IMR-90 (cell line): ENCODE measurements around the gene JMJD7. TPM values are rescaled to one million over a fixed set of nuclear protein-coding genes. Genes with fewer than 3 reads are reported as not detected.

Experiments used
- ATAC-seq: fragments of 200-7000 bp; cut with Tn5 transposase; 2 replicates; pipeline ENCODE4 v1.9.1; 2020; ENCODE audit warnings: low read depth, mild to moderate bottlenecking, moderate library complexity
- BruUV-seq: library from RNA; stranded (reverse); fragments of 400-500 nt; replicated peaks from 2 replicates; lab custom pipeline; 2021; lab: Mats Ljungman, UMichigan
- CTCF ChIA-PET: fragments of 300-600 bp; formaldehyde crosslinking; extraction: SDS; loops from one replicate; lab custom pipeline; 2021; ENCODE audit warnings: antibody characterized with exemption; lab: Yijun Ruan, JAX
- POLR2A ChIA-PET: fragments of 300-600 bp; sonication (Branson Sonifier 250); formaldehyde crosslinking; loops from one replicate; lab custom pipeline; 2022; ENCODE audit warnings: antibody characterized with exemption; ENCODE audit not compliant: unreplicated experiment; lab: Charles Lee
- DNase-seq: peaks from one replicate; pipeline ENCODE4 v3.0.0; 2013
- H2AFZ ChIP-seq: replicated peaks from 2 replicates; pipeline ENCODE3; 2013; ENCODE audit warnings: low read length, mild to moderate bottlenecking; ENCODE audit not compliant: poor library complexity
- H2AK5ac ChIP-seq: 2 replicates; pipeline ENCODE4 v1.6.1; 2013; ENCODE audit warnings: low read depth, low read length, inconsistent platforms
- H2AK9ac ChIP-seq: replicated peaks from 2 replicates; pipeline ENCODE3; 2013; ENCODE audit warnings: mild to moderate bottlenecking, low read depth, low read length, moderate library complexity; ENCODE audit not compliant: poor library complexity
- H2BK120ac ChIP-seq: 2 replicates; pipeline ENCODE4 v1.6.1; 2013; ENCODE audit warnings: low read depth, low read length, inconsistent platforms
- H2BK15ac ChIP-seq: 3 replicates; pipeline ENCODE4 v1.6.1; 2013; ENCODE audit warnings: low read depth, low read length, inconsistent platforms
- H2BK20ac ChIP-seq: 2 replicates; pipeline ENCODE4 v1.6.1; 2013; ENCODE audit warnings: low read depth, mild to moderate bottlenecking, inconsistent platforms, low read length, moderate library complexity
- H2BK5ac ChIP-seq: 2 replicates; pipeline ENCODE4 v1.6.1; 2013; ENCODE audit warnings: mild to moderate bottlenecking, low read depth, low read length, inconsistent platforms; ENCODE audit not compliant: poor library complexity, severe bottlenecking
- H3K14ac ChIP-seq: replicated peaks from 2 replicates; pipeline ENCODE4 v1.6.1; 2013; ENCODE audit warnings: low read depth, low read length, inconsistent platforms
- H3K18ac ChIP-seq: 2 replicates; pipeline ENCODE4 v1.6.1; 2013; ENCODE audit warnings: low read depth, low read length, control low read depth
- H3K23ac ChIP-seq: 2 replicates; pipeline ENCODE4 v1.6.1; 2013; ENCODE audit warnings: low read depth, low read length, inconsistent platforms
- H3K27ac ChIP-seq: 2 replicates; pipeline ENCODE4 v1.5.1; 2013; ENCODE audit warnings: mild to moderate bottlenecking, control low read depth, low read length; ENCODE audit not compliant: insufficient read depth
- H3K27me3 ChIP-seq: 2 replicates; pipeline ENCODE4 v1.6.1; 2013; ENCODE audit warnings: low read length; ENCODE audit not compliant: control insufficient read depth, insufficient read depth
- H3K36me3 ChIP-seq: 2 replicates; pipeline ENCODE4 v1.6.1; 2013; ENCODE audit warnings: low read length, mixed read lengths; ENCODE audit not compliant: control insufficient read depth, insufficient read depth
- H3K4ac ChIP-seq: 2 replicates; pipeline ENCODE4 v1.6.1; 2013; ENCODE audit warnings: low read depth, low read length, inconsistent platforms
- H3K4me1 ChIP-seq: 2 replicates; pipeline ENCODE4 v1.6.1; 2013; ENCODE audit warnings: low read length, mixed read lengths; ENCODE audit not compliant: control insufficient read depth, insufficient read depth
- H3K4me2 ChIP-seq: 2 replicates; pipeline ENCODE4 v1.6.1; 2013; ENCODE audit warnings: low read depth, mild to moderate bottlenecking, control low read depth, low read length, moderate library complexity
- H3K4me3 ChIP-seq: 2 replicates; pipeline ENCODE4 v1.5.1; 2013; ENCODE audit warnings: low read depth, mild to moderate bottlenecking, control low read depth, low read length, moderate library complexity; ENCODE audit not compliant: insufficient read depth
- H3K56ac ChIP-seq: 2 replicates; pipeline ENCODE4 v1.6.1; 2013; ENCODE audit warnings: low read length, inconsistent platforms; ENCODE audit not compliant: insufficient read depth; ENCODE audit errors: extremely low read depth
- H3K79me1 ChIP-seq, 2 experiments: 2 replicates each; pipeline ENCODE4 v1.6.1; 2013; ENCODE audit warnings: low read length in 2 of 2, inconsistent platforms in 1 of 2, low read depth in 1 of 2
- H3K9ac ChIP-seq: 2 replicates; pipeline ENCODE4 v1.6.1; 2013; ENCODE audit warnings: low read depth, low read length, control low read depth
- H3K9me1 ChIP-seq: 2 replicates; pipeline ENCODE4 v1.6.1; 2013; ENCODE audit warnings: low read length, inconsistent platforms; ENCODE audit not compliant: insufficient read depth
- H3K9me3 ChIP-seq: 2 replicates; pipeline ENCODE4 v1.6.1; 2013; ENCODE audit warnings: low read length; ENCODE audit not compliant: control insufficient read depth, insufficient read depth
- H4K20me1 ChIP-seq: 2 replicates; pipeline ENCODE4 v1.6.1; 2013; ENCODE audit warnings: low read length, inconsistent platforms; ENCODE audit not compliant: insufficient read depth
- H4K5ac ChIP-seq: 2 replicates; pipeline ENCODE4 v1.6.1; 2013; ENCODE audit warnings: mild to moderate bottlenecking, low read depth, low read length, control low read depth
- H4K8ac ChIP-seq, 2 experiments: 2 replicates each; pipeline ENCODE4 v1.6.1; 2013; ENCODE audit warnings: low read depth in 2 of 2, low read length in 2 of 2, control low read depth in 1 of 2, inconsistent platforms in 1 of 2
- H4K91ac ChIP-seq: 2 replicates; pipeline ENCODE4 v1.6.1; 2013; ENCODE audit warnings: low read depth, low read length, inconsistent platforms; ENCODE audit not compliant: insufficient read depth
- CEBPB ChIP-seq: IDR thresholded peaks from 2 replicates; pipeline ENCODE4 v1.6.1; 2012; ENCODE audit warnings: low read depth, low read length, improper control_type of control experiment
- CHD1 ChIP-seq: IDR thresholded peaks from 2 replicates; pipeline ENCODE4 v1.6.1; 2012; ENCODE audit warnings: low read depth, low read length, improper control_type of control experiment
- FOS ChIP-seq: fragments of 150-350 bp; IDR thresholded peaks from 2 replicates; pipeline ENCODE4 v1.6.1; 2016; ENCODE audit warnings: low read depth, low read length
- MAZ ChIP-seq: IDR thresholded peaks from 2 replicates; pipeline ENCODE4 v1.6.1; 2012; ENCODE audit warnings: low read depth, mild to moderate bottlenecking, low read length, improper control_type of control experiment, moderate library complexity, borderline replicate concordance
- MXI1 ChIP-seq: IDR thresholded peaks from 2 replicates; pipeline ENCODE4 v1.6.1; 2012; ENCODE audit warnings: low read depth, mild to moderate bottlenecking, low read length, moderate library complexity, borderline replicate concordance
- NFE2L2 ChIP-seq: fragments of 150-350 bp; IDR thresholded peaks from 2 replicates; pipeline ENCODE4 v1.6.1; 2016; ENCODE audit warnings: low read depth, mild to moderate bottlenecking, low read length
- POLR2A ChIP-seq: IDR thresholded peaks from 2 replicates; pipeline ENCODE4 v1.6.1; 2012; ENCODE audit warnings: mild to moderate bottlenecking, low read depth, low read length
- RAD21 ChIP-seq: IDR thresholded peaks from 2 replicates; pipeline ENCODE4 v1.6.1; 2012; ENCODE audit warnings: low read length, improper control_type of control experiment
- RCOR1 ChIP-seq: IDR thresholded peaks from 2 replicates; pipeline ENCODE4 v1.6.1; 2012; ENCODE audit warnings: mild to moderate bottlenecking, low read length, improper control_type of control experiment; ENCODE audit not compliant: insufficient replicate concordance
- RFX5 ChIP-seq: IDR thresholded peaks from 2 replicates; pipeline ENCODE4 v1.8.0; 2012; ENCODE audit warnings: low read depth, mild to moderate bottlenecking, low read length, moderate library complexity
- USF2 ChIP-seq: fragments of 150-350 bp; IDR thresholded peaks from 2 replicates; pipeline ENCODE4 v1.6.1; 2017; ENCODE audit warnings: mild to moderate bottlenecking, antibody characterized with exemption, low read length, low read depth
- WGBS, 2 experiments: methylation state at CpG; one replicate each; pipeline versions ENCODE4 v1.1.5 to v1.1.7; 2013; ENCODE audit warnings: missing lambda C conversion rate in 2 of 2; ENCODE audit not compliant: insufficient read length in 1 of 2; ENCODE audit errors: extremely low coverage in 2 of 2; 5-methylcytosine and 5-hydroxymethylcytosine counted together
- dilution Hi-C: fragments of 300-500 bp; cut with HindIII; formaldehyde crosslinking; loops from one replicate; pipeline ENCODE4 v1.14.3; 2018; ENCODE audit warnings: low sequenced_read_pairs; ENCODE audit not compliant: unreplicated experiment
- in situ Hi-C: fragments of 300-500 bp; cut with MboI; formaldehyde crosslinking; loops from 3 replicates; pipeline ENCODE4 v1.14.3; 2019; ENCODE audit warnings: low sequenced_read_pairs, inconsistent platforms, mixed read lengths
- intact Hi-C: fragments of 100-400 bp; cut with micrococcal nuclease; formaldehyde crosslinking; loops from 2 replicates; pipeline ENCODE4 v1.10.0; 2022
- polyA plus RNA-seq, 3 experiments: library from polyadenylated mRNA; depleted of rRNA; stranded (reverse); fragments of >200 nt; gene quantifications; 2 replicates each; pipeline ENCODE4 v1.2.3, GENCODE V29; 2012; ENCODE audit warnings: low replicate concordance in 1 of 3
- total RNA-seq: library from RNA; depleted of rRNA; stranded (reverse); fragments of >200 nt; gene quantifications from 2 replicates; pipeline ENCODE4 v1.2.3, GENCODE V29; 2012
- TF ChIP-seq, protein P1 (sequence below): fragments of 150-350 bp; IDR thresholded peaks from 2 replicates; pipeline ENCODE4 v1.6.1; 2016; ENCODE audit warnings: low read depth, mild to moderate bottlenecking, low read length, moderate library complexity, borderline replicate concordance

The JMJD7 gene
- total and polyA plus RNA-seq, 2 of the 4 experiments (the other 2 are of a cell fraction) = 5.0 to 6.3 TPM

DNA sequence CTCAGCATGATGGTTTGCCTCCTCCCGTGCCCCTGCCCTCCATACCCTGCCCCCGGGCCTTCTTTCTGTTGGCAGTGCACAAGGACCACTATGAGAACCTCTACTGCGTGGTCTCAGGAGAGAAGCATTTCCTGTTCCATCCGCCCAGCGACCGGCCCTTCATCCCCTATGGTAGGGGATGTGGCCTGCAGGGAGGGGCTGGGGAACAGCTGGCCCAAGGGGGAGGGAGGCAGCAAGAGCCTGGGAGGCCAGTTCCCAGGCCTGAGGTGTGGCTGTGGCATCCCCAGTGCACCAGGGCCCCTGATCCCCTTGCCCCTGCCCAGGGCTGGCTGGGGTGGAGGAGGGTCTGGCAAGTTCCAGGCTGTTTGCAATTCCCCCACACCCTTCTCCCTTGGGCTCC lies 8.2 kb downstream of the JMJD7 start:
- TF ChIP-seq USF2 = no peak
- no peak for TF ChIP-seq RCOR1
- TF ChIP-seq FOS = no peak
- no peak for TF ChIP-seq RAD21
- TF ChIP-seq CEBPB = no peak
- TF ChIP-seq CHD1 = no peak
- no peak for TF ChIP-seq RFX5
- no peak for TF ChIP-seq MAZ
- TF ChIP-seq MXI1 = no peak
- TF ChIP-seq NFE2L2 = no peak
- no peak for TF ChIP-seq POLR2A
- TF ChIP-seq, protein P1, sequence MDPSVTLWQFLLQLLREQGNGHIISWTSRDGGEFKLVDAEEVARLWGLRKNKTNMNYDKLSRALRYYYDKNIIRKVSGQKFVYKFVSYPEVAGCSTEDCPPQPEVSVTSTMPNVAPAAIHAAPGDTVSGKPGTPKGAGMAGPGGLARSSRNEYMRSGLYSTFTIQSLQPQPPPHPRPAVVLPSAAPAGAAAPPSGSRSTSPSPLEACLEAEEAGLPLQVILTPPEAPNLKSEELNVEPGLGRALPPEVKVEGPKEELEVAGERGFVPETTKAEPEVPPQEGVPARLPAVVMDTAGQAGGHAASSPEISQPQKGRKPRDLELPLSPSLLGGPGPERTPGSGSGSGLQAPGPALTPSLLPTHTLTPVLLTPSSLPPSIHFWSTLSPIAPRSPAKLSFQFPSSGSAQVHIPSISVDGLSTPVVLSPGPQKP = no peak
- ChIA-PET POLR2A (no interaction called here), CTCF (no interaction called here)
- ATAC-seq (no peak), DNase-seq (peak; percentile 12)
- no peak overlapping the region for H3K14ac ChIP-seq
- H2AK9ac ChIP-seq = peak overlapping the region; percentile 60
- no peak overlapping the region; the same call in 1 of the 2 replicates for H3K23ac ChIP-seq
- H3K27ac ChIP-seq = no peak overlapping the region
- dilution Hi-C loops = no loop called here
- H3K4me3 ChIP-seq = no peak overlapping the region
- no peak overlapping the region for H2BK120ac ChIP-seq
- intact Hi-C loops = no loop called here
- H2AK5ac ChIP-seq = no peak overlapping the region
- no peak overlapping the region for H3K4me2 ChIP-seq
- BruUV-seq = no TSS peak
- no peak overlapping the region for H2AFZ ChIP-seq
- H3K4me1 ChIP-seq = no peaks in the 10 kb centered on the region
- H4K8ac ChIP-seq = no peak overlapping the region
- H3K56ac ChIP-seq = no peak overlapping the region
- no peak overlapping the region for H4K91ac ChIP-seq
- H3K9me1 ChIP-seq = peaks cover 5% of the 10 kb centered on the region; the same call in 1 of the 2 replicates
- H3K9me3 ChIP-seq = no peaks in the 10 kb centered on the region
- WGBS, 2 experiments = 60% methylated on average over 1 of the region's 6 CpGs; no CpG with 5 or more reads in 1 of the 2 experiments
- H2BK15ac ChIP-seq = no peak overlapping the region
- H3K27me3 ChIP-seq = no peaks in the 10 kb centered on the region
- peaks cover 18% of the 10 kb centered on the region for H4K20me1 ChIP-seq
- in situ Hi-C loops = no loop called here
- peaks cover 2 to 12% of the 10 kb centered on the region in 2 experiments; a peak in 2 of 4 replicates for H3K79me1 ChIP-seq
- H3K4ac ChIP-seq = no peak overlapping the region
- no peak overlapping the region for H4K5ac ChIP-seq
- no peak overlapping the region for H2BK20ac ChIP-seq
- H2BK5ac ChIP-seq = no peak overlapping the region
- no peak overlapping the region for H3K18ac ChIP-seq
- no peak overlapping the region for H3K9ac ChIP-seq
- H3K36me3 ChIP-seq = peaks cover 6% of the 10 kb centered on the region
